ENCODE data around the gene ERMN.
A peak's percentile ranks its signal among the peaks of the same experiment; 100 is the strongest.

The ERMN gene

GRCh38 chr2:157333304-157334047, 7.9 kb upstream of the ERMN start:
- no peak for DNase-seq (ENCODE audit: extremely low read depth in 1 of 2, low read depth in 1 of 2)

- no peak for DNase-seq (ENCODE audit: extremely low read depth in 1 of 2, low read depth in 1 of 2)
These were observed 3.9 kb upstream of the ERMN start for GRCh38 chr2:157329524-157329923.

GRCh38 chr2:157327621-157328500, 2.2 kb upstream of the ERMN start:
- peak; percentile 57 to 79 for DNase-seq (ENCODE audit: extremely low read depth in 1 of 2, low read depth in 1 of 2)

GRCh38 chr2:157327200-157327599, 1.6 kb upstream of the ERMN start:
- no peak for DNase-seq (ENCODE audit: extremely low read depth in 1 of 2, low read depth in 1 of 2)

GRCh38 chr2:157326698-157327097, 1.1 kb upstream of the ERMN start:
- DNase-seq (ENCODE audit: extremely low read depth in 1 of 2, low read depth in 1 of 2) = no peak

GRCh38 chr2:157324331-157324843, 1.2 kb downstream of the ERMN start:
- DNase-seq (ENCODE audit: extremely low read depth in 1 of 2, low read depth in 1 of 2) = no peak

GRCh38 chr2:157322432-157322831, 3.2 kb downstream of the ERMN start:
- DNase-seq (ENCODE audit: extremely low read depth in 1 of 2, low read depth in 1 of 2) = no peak

GRCh38 chr2:157321466-157321865, 4.2 kb downstream of the ERMN start:
- no peak for DNase-seq (ENCODE audit: extremely low read depth in 1 of 2, low read depth in 1 of 2)

- no peak for DNase-seq (ENCODE audit: extremely low read depth in 1 of 2, low read depth in 1 of 2)
These were observed 5.2 kb downstream of the ERMN start for GRCh38 chr2:157320409-157320808.

GRCh38 chr2:157319795-157320194, 5.8 kb downstream of the ERMN start:
- DNase-seq (ENCODE audit: extremely low read depth in 1 of 2, low read depth in 1 of 2) = no peak

GRCh38 chr2:157318884-157319283, 6.7 kb downstream of the ERMN start:
- no peak for DNase-seq (ENCODE audit: extremely low read depth in 1 of 2, low read depth in 1 of 2)

- no peak for DNase-seq (ENCODE audit: extremely low read depth in 1 of 2, low read depth in 1 of 2)
These were observed 9.7 kb downstream of the ERMN start for GRCh38 chr2:157315901-157316300.

- DNase-seq (ENCODE audit: extremely low read depth in 1 of 2, low read depth in 1 of 2) = no peak
These were observed 12.6 kb downstream of the ERMN start for GRCh38 chr2:157312866-157313486.

- DNase-seq (ENCODE audit: extremely low read depth in 1 of 2, low read depth in 1 of 2) = no peak
These were observed 13.9 kb downstream of the ERMN start for GRCh38 chr2:157311706-157312105.

GRCh38 chr2:157309878-157310277, 15.7 kb downstream of the ERMN start:
- no peak for DNase-seq (ENCODE audit: extremely low read depth in 1 of 2, low read depth in 1 of 2)

- no peak for DNase-seq (ENCODE audit: extremely low read depth in 1 of 2, low read depth in 1 of 2)
These were observed 18.6 kb downstream of the ERMN start for GRCh38 chr2:157307021-157307420.

- no peak for DNase-seq (ENCODE audit: extremely low read depth in 1 of 2, low read depth in 1 of 2)
These were observed 19.9 kb downstream of the ERMN start for GRCh38 chr2:157305723-157306110.

- no peak for DNase-seq (ENCODE audit: extremely low read depth in 1 of 2, low read depth in 1 of 2)
These were observed 20.6 kb downstream of the ERMN start for GRCh38 chr2:157304811-157305722.

GRCh38 chr2:157303612-157304011, 22.0 kb downstream of the ERMN start:
- DNase-seq (ENCODE audit: extremely low read depth in 1 of 2, low read depth in 1 of 2) = no peak

- peak in 1 of 2 donors; percentile 4 for DNase-seq (ENCODE audit: extremely low read depth in 1 of 2, low read depth in 1 of 2)
These were observed 23.0 kb downstream of the ERMN start for GRCh38 chr2:157302492-157303099.
